ENCODE data around the gene CHFR. TPM values are rescaled to one million over a fixed set of nuclear protein-coding genes. Genes with fewer than 3 reads are reported as not detected.

Gene CHFR
- total RNA-seq, 4 donors from 2014 or later: 25.5 to 38.6 (median 30.4) TPM

GRCh38 chr12:132812631-132813305 is 74.6 kb downstream of the CHFR start:
- no peak for TF ChIP-seq CTCF (IDR thresholded peaks at IDR 0.05; ENCODE audit: low read depth)

DNA sequence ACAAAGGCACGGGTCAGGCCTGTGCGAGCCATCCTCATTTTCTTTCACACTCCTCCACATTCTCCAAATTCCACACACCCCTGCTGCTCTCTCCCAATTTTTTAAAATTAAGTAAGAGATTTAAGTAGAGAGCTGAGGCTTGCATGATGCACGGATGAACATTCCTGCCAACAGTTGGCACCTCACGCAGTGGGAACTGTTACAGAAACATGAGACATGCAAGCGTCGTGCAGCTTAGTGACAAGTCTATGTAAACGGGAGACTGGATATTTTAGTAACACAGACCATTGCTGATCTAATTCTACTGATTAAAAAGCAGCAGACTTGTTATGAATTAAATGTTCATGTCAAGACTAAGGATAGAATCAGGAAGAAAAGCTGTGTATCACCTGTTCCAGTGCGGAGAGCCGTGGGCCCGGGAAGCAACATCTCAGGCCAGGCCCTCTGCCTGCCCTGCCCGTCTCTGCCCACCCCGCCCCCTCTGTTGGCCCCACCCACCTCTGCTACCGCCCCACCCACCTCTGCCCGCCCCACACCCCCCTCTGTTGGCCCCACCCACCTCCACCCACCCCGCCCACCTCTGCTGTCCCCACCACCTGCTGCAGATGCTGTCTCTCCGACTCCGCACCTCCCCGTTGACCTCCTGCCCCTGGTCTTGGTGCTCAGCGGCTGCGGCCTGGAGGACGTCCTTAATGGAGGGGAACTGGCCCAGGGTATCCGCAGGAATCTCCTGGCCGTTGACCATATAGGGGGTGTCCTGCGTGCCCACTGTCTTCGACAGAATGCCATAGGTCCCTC is 79.9 kb downstream of the CHFR start:
- no peak for TF ChIP-seq CTCF (IDR thresholded peaks at IDR 0.05; ENCODE audit: low read depth)

GRCh38 chr12:132806857-132807256 is 80.5 kb downstream of the CHFR start:
- TF ChIP-seq CTCF (IDR thresholded peaks at IDR 0.05; ENCODE audit: low read depth): no peak

- TF ChIP-seq CTCF (IDR thresholded peaks at IDR 0.05; ENCODE audit: low read depth): no peak
These were observed 83.0 kb downstream of the CHFR start for GRCh38 chr12:132804426-132804861.

GRCh38 chr12:132803888-132804287 is 83.5 kb downstream of the CHFR start:
- no peak for TF ChIP-seq CTCF (IDR thresholded peaks at IDR 0.05; ENCODE audit: low read depth)

- TF ChIP-seq CTCF (IDR thresholded peaks at IDR 0.05; ENCODE audit: low read depth): no peak
These were observed 84.3 kb downstream of the CHFR start for GRCh38 chr12:132803125-132803524.

GRCh38 chr12:132801741-132802140 is 85.7 kb downstream of the CHFR start:
- no peak for TF ChIP-seq CTCF (IDR thresholded peaks at IDR 0.05; ENCODE audit: low read depth)
